ENCODE data around the gene EFNA4.

GRCh38 chr1:155085504-155086127 is 22.1 kb downstream of the EFNA4 start:
- no peak for TF ChIP-seq ATF2 (CRISPR knock-in tag; IDR thresholded peaks at IDR 0.05; ENCODE audit: borderline replicate concordance, low read depth)
- no peak for TF ChIP-seq CTCF (IDR thresholded peaks at IDR 0.05)
- no peak for TF ChIP-seq HMGA2 (CRISPR knock-in tag; IDR thresholded peaks at IDR 0.05)
- TF ChIP-seq IRF2 (CRISPR knock-in tag; IDR thresholded peaks at IDR 0.05; ENCODE audit: borderline replicate concordance, low read depth) = no peak
- TF ChIP-seq SP1 (CRISPR knock-in tag; conservative IDR thresholded peaks at IDR 0.05) = no peak; the same call in 1 of the 2 replicates
- TF ChIP-seq TEAD4 (CRISPR knock-in tag; IDR thresholded peaks at IDR 0.05) = no peak
- TF ChIP-seq ZNF423 (CRISPR knock-in tag; IDR thresholded peaks at IDR 0.05) = no peak
- no peak for TF ChIP-seq GTF2I (CRISPR knock-in tag; conservative IDR thresholded peaks at IDR 0.05)
- no peak for TF ChIP-seq MAX (CRISPR knock-in tag; IDR thresholded peaks at IDR 0.05)
- no peak for TF ChIP-seq FOXJ3 (CRISPR knock-in tag; IDR thresholded peaks at IDR 0.05; ENCODE audit: borderline replicate concordance)
- no peak for TF ChIP-seq ZNF532 (CRISPR knock-in tag; IDR thresholded peaks at IDR 0.05; ENCODE audit: borderline replicate concordance)

Data from WTC11 (cell line).